WI38 (cell line): ENCODE measurements around the gene HNRNPLL.
A peak's percentile ranks its signal among the peaks of the same experiment; 100 is the strongest.

Experiments used
- H3K4me3 ChIP-seq: 2 replicates; pipeline ENCODE4 v1.5.1; 2011; ENCODE audit warnings: low read depth, mild to moderate bottlenecking, control low read depth, low read length
- TF ChIP-seq, protein P1 (sequence below): IDR thresholded peaks from 2 replicates; pipeline ENCODE4 v1.5.1; 2012; ENCODE audit warnings: low read depth, mild to moderate bottlenecking, control low read depth, low read length

The HNRNPLL gene

DNA sequence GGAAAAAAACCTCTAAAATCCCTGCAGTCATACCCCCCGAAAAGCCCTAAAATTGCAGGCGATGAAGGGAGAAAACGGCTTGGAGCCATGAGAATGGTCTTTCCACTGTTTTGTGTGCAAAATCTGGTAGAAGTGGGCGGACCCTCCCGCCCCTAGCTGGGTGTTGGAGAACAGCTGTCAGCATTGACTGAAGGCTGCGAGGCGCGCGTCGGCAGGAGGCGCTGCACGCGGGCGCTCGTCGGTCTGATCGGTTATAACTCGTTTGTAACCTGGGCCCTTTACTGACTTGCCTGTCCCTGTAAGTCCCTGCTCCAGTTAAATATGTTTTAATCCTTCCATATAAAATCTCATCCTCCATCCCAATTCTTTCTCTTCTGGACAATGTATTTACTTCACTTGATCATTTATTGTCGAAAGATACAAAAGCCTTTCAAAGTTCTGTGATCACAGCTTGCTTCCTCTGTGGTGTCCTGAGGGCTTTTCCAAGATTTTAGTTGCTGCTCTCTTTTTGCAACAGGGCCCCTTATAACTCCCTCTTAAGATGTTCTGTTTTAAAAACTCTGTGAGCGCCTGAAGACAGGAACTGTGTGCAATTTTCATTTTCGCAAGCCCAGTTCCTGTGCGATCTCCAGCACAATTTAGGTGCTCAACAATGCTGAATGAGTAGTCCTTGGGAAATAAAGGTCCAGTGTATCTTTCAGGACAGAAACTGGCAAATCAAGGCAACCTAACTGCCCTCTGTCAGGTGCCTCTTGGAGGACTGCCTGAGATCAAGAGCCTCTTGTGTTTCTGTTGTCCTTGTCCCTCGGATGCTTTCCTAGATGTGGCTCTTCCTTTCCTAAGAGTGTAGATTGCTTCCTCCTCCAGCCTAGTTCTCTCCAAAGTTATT is 918 bp upstream of the HNRNPLL start:
- peak overlapping the region; percentile 92 for H3K4me3 ChIP-seq
- TF ChIP-seq, protein P1, sequence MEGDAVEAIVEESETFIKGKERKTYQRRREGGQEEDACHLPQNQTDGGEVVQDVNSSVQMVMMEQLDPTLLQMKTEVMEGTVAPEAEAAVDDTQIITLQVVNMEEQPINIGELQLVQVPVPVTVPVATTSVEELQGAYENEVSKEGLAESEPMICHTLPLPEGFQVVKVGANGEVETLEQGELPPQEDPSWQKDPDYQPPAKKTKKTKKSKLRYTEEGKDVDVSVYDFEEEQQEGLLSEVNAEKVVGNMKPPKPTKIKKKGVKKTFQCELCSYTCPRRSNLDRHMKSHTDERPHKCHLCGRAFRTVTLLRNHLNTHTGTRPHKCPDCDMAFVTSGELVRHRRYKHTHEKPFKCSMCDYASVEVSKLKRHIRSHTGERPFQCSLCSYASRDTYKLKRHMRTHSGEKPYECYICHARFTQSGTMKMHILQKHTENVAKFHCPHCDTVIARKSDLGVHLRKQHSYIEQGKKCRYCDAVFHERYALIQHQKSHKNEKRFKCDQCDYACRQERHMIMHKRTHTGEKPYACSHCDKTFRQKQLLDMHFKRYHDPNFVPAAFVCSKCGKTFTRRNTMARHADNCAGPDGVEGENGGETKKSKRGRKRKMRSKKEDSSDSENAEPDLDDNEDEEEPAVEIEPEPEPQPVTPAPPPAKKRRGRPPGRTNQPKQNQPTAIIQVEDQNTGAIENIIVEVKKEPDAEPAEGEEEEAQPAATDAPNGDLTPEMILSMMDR: peak; percentile 80

DNA sequence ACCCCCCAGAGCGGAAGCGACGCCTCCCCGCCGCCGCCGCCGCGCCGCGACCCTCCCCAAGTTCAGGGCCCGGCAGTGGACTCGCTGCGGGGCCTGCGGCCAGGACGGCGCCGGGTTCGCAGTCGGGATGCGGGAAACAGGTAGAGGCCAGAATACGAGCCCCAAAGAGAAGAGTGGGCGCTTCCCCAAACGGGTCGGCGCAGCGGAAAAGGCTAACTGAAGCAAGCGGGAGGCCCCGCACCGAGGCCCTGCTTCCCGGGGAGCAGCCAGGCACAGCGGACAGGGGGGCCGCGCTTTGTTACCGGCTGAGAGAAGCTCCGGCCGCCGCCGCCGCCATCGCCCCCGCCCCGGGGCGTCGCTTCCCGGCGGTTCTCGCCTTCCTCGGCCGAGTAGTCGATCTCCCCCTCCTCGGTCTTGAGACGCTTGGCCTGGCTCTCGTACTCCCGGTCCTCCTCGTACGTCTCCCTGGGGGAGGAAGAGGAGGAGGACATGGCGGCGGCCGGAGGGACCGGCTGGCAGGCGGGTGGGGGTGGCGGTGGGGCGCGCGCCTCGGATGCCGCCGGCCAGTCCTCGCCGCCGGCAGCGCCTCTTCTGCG is 494 bp downstream of the HNRNPLL start:
- TF ChIP-seq, protein P1: no peak
- peak overlapping the region; percentile 92 for H3K4me3 ChIP-seq

- H3K4me3 ChIP-seq: peak overlapping the region; percentile 92
- TF ChIP-seq, protein P1: no peak
These were observed 1.1 kb downstream of the HNRNPLL start for GRCh38 chr2:38601463-38602135.

DNA sequence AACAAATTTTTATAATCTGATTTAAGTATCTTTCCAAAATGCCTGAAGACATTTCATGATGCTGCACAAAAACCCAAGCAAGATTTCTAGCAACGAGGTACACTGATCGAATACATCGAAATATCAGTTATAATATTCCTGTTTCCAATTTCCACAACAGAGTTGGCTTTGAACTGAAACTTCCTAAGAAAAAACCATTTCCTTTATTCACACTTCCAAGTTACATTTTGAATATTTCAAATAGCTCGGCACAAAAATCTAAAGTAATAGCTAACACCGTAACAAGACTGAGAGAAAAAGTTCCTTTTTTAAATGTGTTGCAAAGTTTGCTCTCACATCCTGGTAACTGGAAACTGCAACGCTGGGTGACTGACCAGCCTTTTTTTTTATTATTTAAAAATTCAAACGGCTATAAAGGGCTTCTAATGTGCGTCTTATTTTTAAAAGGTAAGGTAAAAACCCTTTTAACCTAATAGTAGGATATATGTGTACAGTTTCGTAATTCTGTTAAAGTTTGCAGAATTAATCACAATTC is 1.7 kb downstream of the HNRNPLL start:
- H3K4me3 ChIP-seq: peak overlapping the region; percentile 92
- TF ChIP-seq, protein P1: no peak

GRCh38 chr2:38600242-38600891 is 2.4 kb downstream of the HNRNPLL start:
- peak overlapping the region; percentile 92 for H3K4me3 ChIP-seq
- TF ChIP-seq, protein P1: no peak

GRCh38 chr2:38599706-38600105 is 3.0 kb downstream of the HNRNPLL start:
- peak overlapping the region; percentile 92 for H3K4me3 ChIP-seq
- TF ChIP-seq, protein P1: no peak
